Hepatocyte (in vitro differentiated cells): ENCODE results near the gene ANXA9. TPM values are rescaled to one million over a fixed set of nuclear protein-coding genes. Genes with fewer than 3 reads are reported as not detected.

Source experiments
- DNase-seq: peaks from one replicate; pipeline ENCODE4 v3.0.0-alpha.2; 2016; ENCODE audit warnings: low spot score
- H2AFZ ChIP-seq: fragments of 200-600 bp; sonication (generic); 2 replicates; pipeline ENCODE4 v1.6.0; 2016; ENCODE audit warnings: antibody characterized with exemption, mild to moderate bottlenecking
- H3K27ac ChIP-seq: fragments of 200-600 bp; sonication (generic); 2 replicates; pipeline ENCODE4 v1.5.1; 2016; ENCODE audit warnings: mild to moderate bottlenecking
- H3K27me3 ChIP-seq: fragments of 200-600 bp; sonication (generic); 2 replicates; pipeline ENCODE4 v1.6.1; 2016
- H3K36me3 ChIP-seq: fragments of 200-600 bp; sonication (generic); replicated peaks from 2 replicates; pipeline ENCODE4 v1.5.1; 2016; ENCODE audit warnings: low read depth; ENCODE audit not compliant: insufficient read depth
- H3K4me1 ChIP-seq: fragments of 200-600 bp; sonication (generic); 2 replicates; pipeline ENCODE4 v1.5.1; 2016; ENCODE audit warnings: mild to moderate bottlenecking, moderate library complexity; ENCODE audit not compliant: insufficient read depth
- H3K4me2 ChIP-seq: fragments of 200-600 bp; sonication (generic); 2 replicates; pipeline ENCODE4 v1.6.0; 2016
- H3K4me3 ChIP-seq: fragments of 200-600 bp; sonication (generic); 2 replicates; pipeline ENCODE4 v1.5.1; 2016; ENCODE audit warnings: mild to moderate bottlenecking
- H3K79me2 ChIP-seq: fragments of 200-600 bp; sonication (generic); 2 replicates; pipeline ENCODE4 v1.6.0; 2017; ENCODE audit warnings: mild to moderate bottlenecking
- H3K9me2 ChIP-seq: fragments of 200-600 bp; sonication (generic); replicated peaks from 2 replicates; pipeline ENCODE4 v1.6.0; 2017; ENCODE audit warnings: mild to moderate bottlenecking; ENCODE audit not compliant: insufficient read depth
- H3K9me3 ChIP-seq: fragments of 200-600 bp; sonication (generic); 2 replicates; pipeline ENCODE4 v1.5.1; 2016; ENCODE audit warnings: low read depth, mild to moderate bottlenecking
- H4K20me1 ChIP-seq: fragments of 200-600 bp; sonication (generic); 2 replicates; pipeline ENCODE4 v1.6.0; 2016; ENCODE audit warnings: mild to moderate bottlenecking; ENCODE audit not compliant: insufficient read depth, poor library complexity, severe bottlenecking
- EZH2 ChIP-seq: fragments of 200-600 bp; sonication (generic); IDR thresholded peaks from 2 replicates; pipeline ENCODE4 v1.6.1; 2016; ENCODE audit warnings: antibody characterized with exemption, mild to moderate bottlenecking, borderline replicate concordance
- EZH2phosphoT487 ChIP-seq: fragments of 200-600 bp; sonication (generic); IDR thresholded peaks from one replicate; pipeline ENCODE4 v1.6.1; 2018; ENCODE audit warnings: antibody characterized with exemption, mild to moderate bottlenecking, low read depth, moderate library complexity; ENCODE audit not compliant: unreplicated experiment, severe bottlenecking
- WGBS: methylation state at CpG from one replicate; pipeline ENCODE4 v1.1.6; 2016; ENCODE audit warnings: low lambda C conversion rate; ENCODE audit errors: missing lambda C conversion rate; 5-methylcytosine and 5-hydroxymethylcytosine counted together
- polyA plus RNA-seq: library from polyadenylated mRNA; unstranded; fragments of >200 nt; fragmentation: Nextera tagmentation; extraction: Ambion mirVana; gene quantifications from 2 replicates; pipeline ENCODE4 v1.2.1, GENCODE V29; 2016
- total RNA-seq: library from RNA; depleted of rRNA; stranded (reverse); fragments of >200 nt; gene quantifications from 2 replicates; pipeline ENCODE4 v1.2.3, GENCODE V29; 2014
- TF ChIP-seq, protein P1 (sequence below): fragments of 200-600 bp; sonication (generic); IDR thresholded peaks from 2 replicates; pipeline ENCODE4 v1.5.1; 2016; ENCODE audit warnings: antibody characterized with exemption, mild to moderate bottlenecking; ENCODE audit not compliant: poor library complexity

The ANXA9 gene
- total and polyA plus RNA-seq, 2 experiments from 2014 or later, result 7.9 to 8.8 TPM

DNA sequence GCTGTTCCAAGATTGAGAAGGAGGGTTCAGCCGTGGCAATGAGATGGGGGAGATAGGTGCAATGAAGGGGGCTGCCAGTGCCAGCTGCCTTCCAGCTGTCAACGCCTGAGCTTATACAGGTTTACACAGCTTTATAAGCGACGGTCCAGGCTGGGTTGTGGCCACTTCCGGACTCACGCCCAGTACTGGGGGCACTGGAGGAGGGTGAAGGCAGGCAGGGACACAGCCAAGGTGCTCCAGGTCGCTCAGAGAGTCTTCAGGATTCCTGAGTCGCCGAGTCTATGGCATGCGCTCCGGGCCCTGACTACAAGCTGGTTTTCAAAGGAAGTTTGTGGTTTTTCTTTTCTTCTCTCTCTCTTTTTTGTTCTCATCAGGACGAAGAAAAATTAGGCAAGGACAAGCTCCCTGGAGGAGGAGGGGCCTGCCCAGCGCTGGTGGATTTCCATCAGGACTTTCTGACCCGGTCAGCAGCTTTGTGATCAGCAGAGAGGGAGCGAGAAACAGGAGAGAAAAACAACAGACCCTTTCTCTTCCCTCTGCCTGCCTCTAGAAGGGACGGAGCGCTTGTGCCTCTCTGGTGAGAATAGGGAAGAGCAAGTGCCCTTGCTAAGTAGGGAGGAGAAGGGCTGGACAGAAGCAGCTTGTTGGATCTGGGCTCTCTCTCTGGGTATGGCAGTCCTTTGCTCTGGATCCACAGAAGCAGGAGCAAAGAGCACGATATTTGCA lies 24.4 kb downstream of the ANXA9 start, which contains the start of gene MINDY1:
MINDY1 (minus strand) TSS at position 576 of the 726 bp plus-strand sequence. CDS start 4,285 bp downstream, outside the sequence.
- Histone ChIP-seq H3K79me2 (peaks cover 64% of the 10 kb centered on the region), H3K9me3 (no peaks in the 10 kb centered on the region), H3K27ac (peak within 1 kb of the TSS; percentile 80), H2AFZ (peak within 1 kb of the TSS; percentile 30), H4K20me1 (no peaks in the 10 kb centered on the region), H3K9me2 (no peaks in the 10 kb centered on the region), H3K4me3 (peak within 1 kb of the TSS; percentile 18), H3K4me2 (peak within 1 kb of the TSS; percentile 87), H3K36me3 (no peaks in the 10 kb centered on the region), H3K27me3 (no peaks in the 10 kb centered on the region), H3K4me1 (peaks cover 53% of the 10 kb centered on the region)
- 4% methylated on average over 18 of the region's 18 CpGs for WGBS
- TF ChIP-seq, protein P1, sequence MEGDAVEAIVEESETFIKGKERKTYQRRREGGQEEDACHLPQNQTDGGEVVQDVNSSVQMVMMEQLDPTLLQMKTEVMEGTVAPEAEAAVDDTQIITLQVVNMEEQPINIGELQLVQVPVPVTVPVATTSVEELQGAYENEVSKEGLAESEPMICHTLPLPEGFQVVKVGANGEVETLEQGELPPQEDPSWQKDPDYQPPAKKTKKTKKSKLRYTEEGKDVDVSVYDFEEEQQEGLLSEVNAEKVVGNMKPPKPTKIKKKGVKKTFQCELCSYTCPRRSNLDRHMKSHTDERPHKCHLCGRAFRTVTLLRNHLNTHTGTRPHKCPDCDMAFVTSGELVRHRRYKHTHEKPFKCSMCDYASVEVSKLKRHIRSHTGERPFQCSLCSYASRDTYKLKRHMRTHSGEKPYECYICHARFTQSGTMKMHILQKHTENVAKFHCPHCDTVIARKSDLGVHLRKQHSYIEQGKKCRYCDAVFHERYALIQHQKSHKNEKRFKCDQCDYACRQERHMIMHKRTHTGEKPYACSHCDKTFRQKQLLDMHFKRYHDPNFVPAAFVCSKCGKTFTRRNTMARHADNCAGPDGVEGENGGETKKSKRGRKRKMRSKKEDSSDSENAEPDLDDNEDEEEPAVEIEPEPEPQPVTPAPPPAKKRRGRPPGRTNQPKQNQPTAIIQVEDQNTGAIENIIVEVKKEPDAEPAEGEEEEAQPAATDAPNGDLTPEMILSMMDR, result peak; percentile 44
- TF ChIP-seq EZH2 (no peak), EZH2phosphoT487 (no peak)
- DNase-seq, result peak; percentile 89

DNA sequence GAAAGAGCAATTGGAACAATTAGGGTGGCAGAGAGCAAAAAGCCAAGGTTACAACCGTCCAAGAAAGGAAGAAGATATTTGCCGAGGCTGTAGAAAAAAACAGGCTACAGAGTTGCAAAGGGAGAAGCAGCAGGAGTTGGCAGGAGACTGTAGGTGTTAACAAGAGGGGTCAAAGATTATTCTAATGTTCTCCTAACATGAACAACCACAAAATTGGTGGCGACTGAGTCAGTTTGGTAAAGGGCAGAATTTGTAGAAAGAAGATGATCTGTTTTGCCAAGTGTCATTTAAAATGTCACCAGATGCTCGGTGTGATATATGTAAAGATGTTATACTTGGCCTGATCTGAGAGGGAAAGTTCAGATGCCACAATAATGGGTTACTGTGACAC lies 25.8 kb downstream of the ANXA9 start:
- DNase-seq, result no peak
- Histone ChIP-seq H4K20me1 (no peaks in the 10 kb centered on the region), H2AFZ (peak overlapping the region; percentile 12), H3K36me3 (no peaks in the 10 kb centered on the region), H3K79me2 (peaks cover 66% of the 10 kb centered on the region), H3K4me2 (peak overlapping the region; percentile 87), H3K27ac (peak overlapping the region; percentile 80), H3K9me2 (no peaks in the 10 kb centered on the region), H3K4me1 (peaks cover 59% of the 10 kb centered on the region), H3K9me3 (no peaks in the 10 kb centered on the region), H3K27me3 (no peaks in the 10 kb centered on the region), H3K4me3 (no peak overlapping the region)
- WGBS, result 25% methylated on average over 4 of the region's 4 CpGs
- TF ChIP-seq, protein P1, result no peak
- TF ChIP-seq EZH2phosphoT487 (no peak), EZH2 (no peak)

DNA sequence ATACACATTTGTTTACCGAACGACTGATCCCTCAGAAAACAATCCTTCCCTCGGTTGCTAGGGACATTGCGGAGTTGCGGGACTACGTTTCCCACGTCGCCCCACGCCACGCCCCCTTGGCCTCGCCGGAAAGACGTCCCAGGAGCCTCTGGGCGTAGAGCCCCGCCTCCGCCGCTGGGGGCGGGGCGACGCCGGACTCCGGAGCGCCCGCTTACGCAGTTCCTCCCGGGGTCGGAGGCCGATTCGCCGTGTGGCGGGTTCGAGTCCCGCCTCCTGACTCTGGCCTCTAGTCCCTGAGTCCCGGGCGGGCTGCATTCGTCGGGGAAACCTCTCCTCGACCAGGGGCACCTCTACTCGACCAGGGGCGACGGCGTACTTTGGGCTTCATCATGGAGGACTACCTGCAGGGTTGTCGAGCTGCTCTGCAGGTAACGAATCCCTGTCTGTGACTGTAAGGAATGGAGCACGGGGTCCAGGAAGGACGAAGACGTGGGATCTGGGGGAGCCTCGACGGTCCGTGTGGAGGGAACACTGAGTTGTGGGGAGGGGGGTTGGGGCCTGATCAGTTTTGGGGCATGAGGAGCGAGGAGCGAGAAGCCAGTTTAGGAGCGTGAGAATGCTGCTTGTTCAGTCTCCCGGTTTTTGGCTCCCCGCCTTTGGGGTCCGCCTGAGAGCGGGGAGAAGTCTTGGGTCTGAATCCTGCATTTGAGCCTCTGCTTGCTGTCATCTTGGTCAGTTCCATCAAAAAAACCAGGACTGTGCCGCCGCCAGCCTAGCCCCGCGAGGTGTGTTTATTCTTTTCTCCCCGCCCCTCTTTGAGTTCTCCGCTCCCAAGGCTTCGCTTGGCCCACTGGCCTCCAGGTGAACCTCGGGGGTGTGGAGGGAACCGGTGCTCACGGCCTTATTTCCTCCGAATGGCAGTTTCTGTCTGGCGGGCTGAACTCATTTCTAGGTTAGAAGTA lies 26.4 kb downstream of the ANXA9 start, which contains the start of gene PRUNE1:
PRUNE1 (plus strand) TSS at position 206 of the 962 bp plus-strand sequence; CDS start at position 390, 184 bp downstream.
- H3K9me3 ChIP-seq, result no peaks in the 10 kb centered on the region
- peak within 1 kb of the TSS; percentile 87 for H3K4me2 ChIP-seq
- H3K4me3 ChIP-seq, result peak within 1 kb of the TSS; percentile 69
- H3K36me3 ChIP-seq, result no peaks in the 10 kb centered on the region
- no peaks in the 10 kb centered on the region for H3K27me3 ChIP-seq
- peak; percentile 99 for DNase-seq
- peaks cover 59% of the 10 kb centered on the region for H3K79me2 ChIP-seq
- peaks cover 58% of the 10 kb centered on the region for H3K4me1 ChIP-seq
- H2AFZ ChIP-seq, result peak within 1 kb of the TSS; percentile 87
- H3K9me2 ChIP-seq, result no peaks in the 10 kb centered on the region
- 2% methylated on average over 68 of the region's 69 CpGs for WGBS
- H4K20me1 ChIP-seq, result no peaks in the 10 kb centered on the region
- TF ChIP-seq EZH2 (no peak), EZH2phosphoT487 (no peak)
- TF ChIP-seq, protein P1, result no peak
- peak within 1 kb of the TSS; percentile 88 for H3K27ac ChIP-seq
